Parathyroid adenoma (tissue), 2 donors: ENCODE data around the gene WASL.

Source experiments
- H2AFZ ChIP-seq: fragments of 300-600 bp; sonication (generic); one replicate; pipeline ENCODE4 v1.7.0; 2017; ENCODE audit warnings: antibody characterized with exemption, mild to moderate bottlenecking
- H3K27ac ChIP-seq: fragments of 300-600 bp; sonication (generic); one replicate; pipeline ENCODE4 v1.7.0; 2017
- H3K27me3 ChIP-seq: fragments of 300-600 bp; sonication (generic); one replicate; pipeline ENCODE4 v1.7.0; 2017; ENCODE audit warnings: low read length; ENCODE audit not compliant: control insufficient read depth, insufficient read depth
- H3K36me3 ChIP-seq: fragments of 300-600 bp; sonication (generic); one replicate; pipeline ENCODE4 v1.7.0; 2017; ENCODE audit warnings: low read length; ENCODE audit not compliant: control insufficient read depth, insufficient read depth
- H3K4me1 ChIP-seq: fragments of 300-600 bp; sonication (generic); one replicate; pipeline ENCODE4 v1.7.0; 2017; ENCODE audit warnings: control low read depth
- H3K4me2 ChIP-seq: fragments of 300-600 bp; sonication (generic); one replicate; pipeline ENCODE4 v1.7.0; 2017; ENCODE audit warnings: low read length
- H3K4me3 ChIP-seq: fragments of 300-600 bp; sonication (generic); one replicate; pipeline ENCODE4 v1.7.0; 2017; ENCODE audit warnings: low read depth, low read length
- H3K79me2 ChIP-seq: fragments of 300-600 bp; sonication (generic); one replicate; pipeline ENCODE4 v1.7.0; 2017; ENCODE audit warnings: control low read depth
- H3K9ac ChIP-seq: fragments of 300-600 bp; sonication (generic); one replicate; pipeline ENCODE4 v1.7.0; 2017; ENCODE audit warnings: mild to moderate bottlenecking
- H3K9me3 ChIP-seq: fragments of 300-600 bp; sonication (generic); one replicate; pipeline ENCODE4 v1.7.0; 2017; ENCODE audit warnings: low read length; ENCODE audit not compliant: control insufficient read depth
- CTCF ChIP-seq: fragments of 300-600 bp; sonication (generic); IDR thresholded peaks from one replicate; pipeline ENCODE4 v1.7.0; 2017; ENCODE audit warnings: antibody characterized with exemption, mild to moderate bottlenecking
- donor health status: primary hyperparathyroidism.

Gene WASL

GRCh38 chr7:123677061-123677715 is 71.6 kb downstream of the WASL start:
- H3K4me2 ChIP-seq = no peak overlapping the region
- no peak overlapping the region for H2AFZ ChIP-seq
- H3K9ac ChIP-seq = no peak overlapping the region
- no peak for TF ChIP-seq CTCF
- H3K27me3 ChIP-seq = no peaks in the 10 kb centered on the region
- no peak overlapping the region for H3K27ac ChIP-seq
- peaks cover 21% of the 10 kb centered on the region for H3K4me1 ChIP-seq
- H3K36me3 ChIP-seq = no peaks in the 10 kb centered on the region
- H3K9me3 ChIP-seq = no peaks in the 10 kb centered on the region
- H3K4me3 ChIP-seq = no peak overlapping the region
- H3K79me2 ChIP-seq = no peaks in the 10 kb centered on the region

- no peak overlapping the region for H3K27ac ChIP-seq
- no peaks in the 10 kb centered on the region for H3K9me3 ChIP-seq
- no peak for TF ChIP-seq CTCF
- no peaks in the 10 kb centered on the region for H3K79me2 ChIP-seq
- no peak overlapping the region for H2AFZ ChIP-seq
- H3K9ac ChIP-seq = no peak overlapping the region
- H3K27me3 ChIP-seq = no peaks in the 10 kb centered on the region
- no peak overlapping the region for H3K4me3 ChIP-seq
- peaks cover 8% of the 10 kb centered on the region for H3K4me1 ChIP-seq
- H3K4me2 ChIP-seq = no peak overlapping the region
- no peaks in the 10 kb centered on the region for H3K36me3 ChIP-seq
Observed at GRCh38 chr7:123675181-123675473, 73.7 kb downstream of the WASL start.

- Histone ChIP-seq H3K9me3 (no peaks in the 10 kb centered on the region), H3K27me3 (no peaks in the 10 kb centered on the region), H3K4me1 (peaks cover 4% of the 10 kb centered on the region), H3K4me2 (no peak overlapping the region), H2AFZ (no peak overlapping the region), H3K36me3 (no peaks in the 10 kb centered on the region), H3K4me3 (no peak overlapping the region), H3K9ac (no peak overlapping the region), H3K79me2 (no peaks in the 10 kb centered on the region), H3K27ac (no peak overlapping the region)
- no peak for TF ChIP-seq CTCF
Observed at GRCh38 chr7:123674399-123675180, 74.2 kb downstream of the WASL start.

- no peak overlapping the region for H3K9ac ChIP-seq
- no peak overlapping the region for H3K4me2 ChIP-seq
- no peaks in the 10 kb centered on the region for H3K79me2 ChIP-seq
- H3K36me3 ChIP-seq = no peaks in the 10 kb centered on the region
- peaks cover 8% of the 10 kb centered on the region for H3K4me1 ChIP-seq
- TF ChIP-seq CTCF = no peak
- no peak overlapping the region for H2AFZ ChIP-seq
- H3K27ac ChIP-seq = no peak overlapping the region
- no peaks in the 10 kb centered on the region for H3K27me3 ChIP-seq
- H3K9me3 ChIP-seq = no peaks in the 10 kb centered on the region
- H3K4me3 ChIP-seq = no peak overlapping the region
Observed at GRCh38 chr7:123673752-123674398, 74.9 kb downstream of the WASL start.
